Tongue (tissue), 2 donors: Measurements from ENCODE around the gene GLIPR1. TPM values are rescaled to one million over a fixed set of nuclear protein-coding genes. Genes with fewer than 3 reads are reported as not detected.
"Not testable (repeated sequence)": the region's sequence is repeated elsewhere in the genome, so short reads cannot be mapped to it uniquely, and the experiment has no call there.

Source experiments
- DNase-seq: peaks from one replicate; pipeline ENCODE4 v3.0.0-alpha.2; 2015
- total RNA-seq: library from RNA; depleted of rRNA; stranded (reverse); fragments of >200 nt; gene quantifications from one replicate; pipeline ENCODE4 v1.2.3, GENCODE V29; 2014

Gene GLIPR1
- total RNA-seq, 1 donor from 2014 or later = 6.6 TPM

- no peak for DNase-seq
Observed at GRCh38 chr12:75476071-75476470, 4.5 kb upstream of the GLIPR1 start.

- DNase-seq = no peak
Observed at GRCh38 chr12:75477137-75477536, 3.4 kb upstream of the GLIPR1 start.

GRCh38 chr12:75478116-75478794 lies 2.3 kb upstream of the GLIPR1 start:
- no peak for DNase-seq

- DNase-seq = peak; percentile 32
Observed at GRCh38 chr12:75479963-75480461, 543 bp upstream of the GLIPR1 start.

GRCh38 chr12:75481013-75481705 lies 604 bp downstream of the GLIPR1 start:
- no peak for DNase-seq

GRCh38 chr12:75481774-75482173 lies 1.2 kb downstream of the GLIPR1 start:
- no peak for DNase-seq

- DNase-seq = no peak
Observed at GRCh38 chr12:75482646-75483045, 2.1 kb downstream of the GLIPR1 start.

GRCh38 chr12:75483431-75483830 lies 2.9 kb downstream of the GLIPR1 start:
- peak; percentile 28 for DNase-seq

GRCh38 chr12:75484450-75484849 lies 3.9 kb downstream of the GLIPR1 start:
- DNase-seq = not testable (repeated sequence)

GRCh38 chr12:75487308-75487707 lies 6.8 kb downstream of the GLIPR1 start:
- DNase-seq = no peak

- no peak for DNase-seq
Observed at GRCh38 chr12:75488553-75488952, 8.0 kb downstream of the GLIPR1 start.

- no peak for DNase-seq
Observed at GRCh38 chr12:75489187-75489586, 8.6 kb downstream of the GLIPR1 start.

- no peak for DNase-seq
Observed at GRCh38 chr12:75489613-75490210, 9.2 kb downstream of the GLIPR1 start.

- no peak for DNase-seq
Observed at GRCh38 chr12:75491169-75491568, 10.6 kb downstream of the GLIPR1 start.

- DNase-seq = no peak
Observed at GRCh38 chr12:75503459-75503858, 22.9 kb downstream of the GLIPR1 start.

GRCh38 chr12:75503866-75504265 lies 23.3 kb downstream of the GLIPR1 start:
- no peak for DNase-seq

GRCh38 chr12:75505706-75506312 lies 25.3 kb downstream of the GLIPR1 start:
- DNase-seq = peak; percentile 39

- no peak for DNase-seq
Observed at GRCh38 chr12:75507086-75507485, 26.5 kb downstream of the GLIPR1 start.

GRCh38 chr12:75508159-75508558 lies 27.6 kb downstream of the GLIPR1 start:
- no peak for DNase-seq

- no peak for DNase-seq
Observed at GRCh38 chr12:75509621-75510020, 29.1 kb downstream of the GLIPR1 start.

- peak; percentile 99 for DNase-seq
Observed at GRCh38 chr12:75511116-75512048, 30.8 kb downstream of the GLIPR1 start, which contains the start of gene KRR1. Gene KRR1, minus strand, starts transcription at chr12:75511609. Its CDS starts 12 bp downstream, at chr12:75511597.

GRCh38 chr12:75521224-75521623 lies 40.7 kb downstream of the GLIPR1 start:
- not testable (repeated sequence) for DNase-seq
